ENCODE results near the gene FNIP2.

DNA sequence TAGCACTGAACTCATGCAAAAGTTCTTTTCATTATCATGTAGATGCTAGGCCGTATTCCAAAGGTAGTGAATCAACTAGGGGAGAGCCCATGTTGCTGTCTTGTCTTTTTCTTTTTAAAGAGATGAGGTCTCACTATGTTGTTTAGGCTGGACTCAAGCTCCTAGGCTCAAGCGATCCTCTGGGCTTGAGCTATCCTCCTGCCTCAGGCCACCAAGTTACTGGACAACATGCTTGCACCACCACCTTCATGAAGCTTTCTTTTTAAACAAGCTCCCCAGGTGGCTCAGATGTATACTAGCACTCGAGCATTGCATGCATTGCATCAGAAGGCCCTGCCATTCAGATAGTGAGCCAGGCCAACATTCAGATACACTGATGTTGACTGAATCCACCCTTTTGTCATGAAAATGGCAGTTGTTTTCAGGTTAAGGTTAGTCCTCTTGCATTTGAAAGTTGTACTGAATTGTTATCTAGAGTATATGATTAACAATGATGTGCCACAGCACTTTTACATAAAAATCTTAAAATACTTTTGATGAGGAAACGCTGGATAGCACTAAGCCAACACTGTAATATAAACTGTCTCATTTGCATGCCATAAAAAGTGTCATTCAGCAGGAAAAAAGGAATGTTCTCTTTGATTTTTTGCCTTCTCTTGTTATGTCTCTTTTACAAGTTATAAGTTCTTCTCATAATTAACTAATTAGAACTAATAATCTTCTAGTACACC, 76.7 kb downstream of the FNIP2 start:
- TF ChIP-seq, protein P1, sequence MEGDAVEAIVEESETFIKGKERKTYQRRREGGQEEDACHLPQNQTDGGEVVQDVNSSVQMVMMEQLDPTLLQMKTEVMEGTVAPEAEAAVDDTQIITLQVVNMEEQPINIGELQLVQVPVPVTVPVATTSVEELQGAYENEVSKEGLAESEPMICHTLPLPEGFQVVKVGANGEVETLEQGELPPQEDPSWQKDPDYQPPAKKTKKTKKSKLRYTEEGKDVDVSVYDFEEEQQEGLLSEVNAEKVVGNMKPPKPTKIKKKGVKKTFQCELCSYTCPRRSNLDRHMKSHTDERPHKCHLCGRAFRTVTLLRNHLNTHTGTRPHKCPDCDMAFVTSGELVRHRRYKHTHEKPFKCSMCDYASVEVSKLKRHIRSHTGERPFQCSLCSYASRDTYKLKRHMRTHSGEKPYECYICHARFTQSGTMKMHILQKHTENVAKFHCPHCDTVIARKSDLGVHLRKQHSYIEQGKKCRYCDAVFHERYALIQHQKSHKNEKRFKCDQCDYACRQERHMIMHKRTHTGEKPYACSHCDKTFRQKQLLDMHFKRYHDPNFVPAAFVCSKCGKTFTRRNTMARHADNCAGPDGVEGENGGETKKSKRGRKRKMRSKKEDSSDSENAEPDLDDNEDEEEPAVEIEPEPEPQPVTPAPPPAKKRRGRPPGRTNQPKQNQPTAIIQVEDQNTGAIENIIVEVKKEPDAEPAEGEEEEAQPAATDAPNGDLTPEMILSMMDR (IDR thresholded peaks at IDR 0.05), result no peak
- no peak for TF ChIP-seq POLR2A (IDR thresholded peaks at IDR 0.05)

Measured in testis (tissue), 2 donors.